Measurements from ENCODE around the gene DIP2B. TPM values are rescaled to one million over a fixed set of nuclear protein-coding genes. Genes with fewer than 3 reads are reported as not detected.

Gene DIP2B
- polyA plus RNA-seq, 1 donor from 2014 or later, result 44.0 TPM

GRCh38 chr12:50690925-50691324, 186.1 kb downstream of the DIP2B start:
- no peaks in the 10 kb centered on the region for H4K20me1 ChIP-seq (ENCODE audit: insufficient read depth)
- no peak overlapping the region for H3K9ac ChIP-seq (ENCODE audit: low read length)
- no peaks in the 10 kb centered on the region for H3K9me2 ChIP-seq (ENCODE audit: insufficient read depth, low read length)
- no peak for TF ChIP-seq RAD21 (conservative IDR thresholded peaks at IDR 0.05)
- no peak for TF ChIP-seq CTCF (IDR thresholded peaks at IDR 0.05; ENCODE audit: poor library complexity, severe bottlenecking)
- no peak for TF ChIP-seq TAF1 (IDR thresholded peaks at IDR 0.05; ENCODE audit: low read depth)
- TF ChIP-seq MXI1 (conservative IDR thresholded peaks at IDR 0.05; ENCODE audit: poor library complexity, severe bottlenecking), result no peak
- TF ChIP-seq EZH2 (IDR thresholded peaks at IDR 0.05; ENCODE audit: borderline replicate concordance, insufficient read depth, low read length, poor library complexity, severe bottlenecking), result no peak
- TF ChIP-seq SMC3 (conservative IDR thresholded peaks at IDR 0.05; ENCODE audit: poor library complexity), result no peak
- TF ChIP-seq EP300 (conservative IDR thresholded peaks at IDR 0.05; ENCODE audit: poor library complexity, severe bottlenecking), result no peak
- TF ChIP-seq REST (IDR thresholded peaks at IDR 0.05; ENCODE audit: borderline replicate concordance), result no peak
- TF ChIP-seq POLR2AphosphoS5 (IDR thresholded peaks at IDR 0.05), result no peak
- no peak overlapping the region for H3K27ac ChIP-seq (ENCODE audit: low read length)
- H3K9me3 ChIP-seq (ENCODE audit: low read length), result no peaks in the 10 kb centered on the region
- no peaks in the 10 kb centered on the region for H3K79me2 ChIP-seq (replicated peaks; ENCODE audit: insufficient read depth, low read length)
- H3K27me3 ChIP-seq (ENCODE audit: insufficient read depth, low read depth, low read length), result no peaks in the 10 kb centered on the region
- peaks cover 18% of the 10 kb centered on the region for H3K36me3 ChIP-seq (ENCODE audit: insufficient read depth, low read length)
- no peak overlapping the region for H2AFZ ChIP-seq (ENCODE audit: low read depth, low read length)
- H3F3A ChIP-seq (ENCODE audit: insufficient read depth, low read length, poor library complexity, severe bottlenecking), result no peaks in the 10 kb centered on the region
- H3K4me2 ChIP-seq (ENCODE audit: low read length), result no peak overlapping the region
- H3K4me3 ChIP-seq (ENCODE audit: low read length), result no peak overlapping the region

- H3K4me2 ChIP-seq (ENCODE audit: low read length), result no peak overlapping the region
- H4K20me1 ChIP-seq (ENCODE audit: insufficient read depth), result no peaks in the 10 kb centered on the region
- H3K9ac ChIP-seq (ENCODE audit: low read length), result no peak overlapping the region
- H3K9me3 ChIP-seq (ENCODE audit: low read length), result no peaks in the 10 kb centered on the region
- H3K9me2 ChIP-seq (ENCODE audit: insufficient read depth, low read length), result no peaks in the 10 kb centered on the region
- H2AFZ ChIP-seq (ENCODE audit: low read depth, low read length), result no peak overlapping the region
- no peaks in the 10 kb centered on the region for H3K79me2 ChIP-seq (replicated peaks; ENCODE audit: insufficient read depth, low read length)
- H3K36me3 ChIP-seq (ENCODE audit: insufficient read depth, low read length), result peaks cover 25% of the 10 kb centered on the region
- no peaks in the 10 kb centered on the region for H3K27me3 ChIP-seq (ENCODE audit: insufficient read depth, low read depth, low read length)
- H3K27ac ChIP-seq (ENCODE audit: low read length), result no peak overlapping the region
- H3K4me3 ChIP-seq (ENCODE audit: low read length), result no peak overlapping the region
- H3F3A ChIP-seq (ENCODE audit: insufficient read depth, low read length, poor library complexity, severe bottlenecking), result no peaks in the 10 kb centered on the region
- TF ChIP-seq RAD21 (conservative IDR thresholded peaks at IDR 0.05) (no peak), MXI1 (conservative IDR thresholded peaks at IDR 0.05; ENCODE audit: poor library complexity, severe bottlenecking) (no peak), EZH2 (IDR thresholded peaks at IDR 0.05; ENCODE audit: borderline replicate concordance, insufficient read depth, low read length, poor library complexity, severe bottlenecking) (no peak), EP300 (conservative IDR thresholded peaks at IDR 0.05; ENCODE audit: poor library complexity, severe bottlenecking) (no peak), CTCF (IDR thresholded peaks at IDR 0.05; ENCODE audit: poor library complexity, severe bottlenecking) (no peak), POLR2AphosphoS5 (IDR thresholded peaks at IDR 0.05) (no peak)
These were observed 191.2 kb downstream of the DIP2B start for GRCh38 chr12:50695961-50696360.

Data from neural cell (in vitro differentiated cells).